NB4 (cell line): Measurements from ENCODE around the gene HSPG2.

ENCODE experiments used
- MYC ChIP-seq: IDR thresholded peaks from 2 replicates; pipeline ENCODE4 v1.6.1; 2011; ENCODE audit warnings: low read depth, low read length
- POLR2A ChIP-seq: IDR thresholded peaks from 2 replicates; pipeline ENCODE4 v1.6.1; 2011; ENCODE audit warnings: mild to moderate bottlenecking; ENCODE audit not compliant: insufficient read length; ENCODE audit errors: extremely low read depth
- TF ChIP-seq, protein P1 (sequence below): IDR thresholded peaks from one replicate; pipeline ENCODE4 v1.5.1; 2012; ENCODE audit warnings: low read depth, low read length
- TF ChIP-seq, protein P2 (sequence below): IDR thresholded peaks from 2 replicates; pipeline ENCODE4 v1.6.1; 2011; ENCODE audit warnings: low read depth, low read length

- TF ChIP-seq, protein P1, sequence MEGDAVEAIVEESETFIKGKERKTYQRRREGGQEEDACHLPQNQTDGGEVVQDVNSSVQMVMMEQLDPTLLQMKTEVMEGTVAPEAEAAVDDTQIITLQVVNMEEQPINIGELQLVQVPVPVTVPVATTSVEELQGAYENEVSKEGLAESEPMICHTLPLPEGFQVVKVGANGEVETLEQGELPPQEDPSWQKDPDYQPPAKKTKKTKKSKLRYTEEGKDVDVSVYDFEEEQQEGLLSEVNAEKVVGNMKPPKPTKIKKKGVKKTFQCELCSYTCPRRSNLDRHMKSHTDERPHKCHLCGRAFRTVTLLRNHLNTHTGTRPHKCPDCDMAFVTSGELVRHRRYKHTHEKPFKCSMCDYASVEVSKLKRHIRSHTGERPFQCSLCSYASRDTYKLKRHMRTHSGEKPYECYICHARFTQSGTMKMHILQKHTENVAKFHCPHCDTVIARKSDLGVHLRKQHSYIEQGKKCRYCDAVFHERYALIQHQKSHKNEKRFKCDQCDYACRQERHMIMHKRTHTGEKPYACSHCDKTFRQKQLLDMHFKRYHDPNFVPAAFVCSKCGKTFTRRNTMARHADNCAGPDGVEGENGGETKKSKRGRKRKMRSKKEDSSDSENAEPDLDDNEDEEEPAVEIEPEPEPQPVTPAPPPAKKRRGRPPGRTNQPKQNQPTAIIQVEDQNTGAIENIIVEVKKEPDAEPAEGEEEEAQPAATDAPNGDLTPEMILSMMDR, result no peak
- TF ChIP-seq POLR2A, result no peak
- no peak for TF ChIP-seq MYC
- TF ChIP-seq, protein P2, sequence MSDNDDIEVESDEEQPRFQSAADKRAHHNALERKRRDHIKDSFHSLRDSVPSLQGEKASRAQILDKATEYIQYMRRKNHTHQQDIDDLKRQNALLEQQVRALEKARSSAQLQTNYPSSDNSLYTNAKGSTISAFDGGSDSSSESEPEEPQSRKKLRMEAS, result no peak
Measured at GRCh38 chr1:21839337-21840037, 97.6 kb downstream of the HSPG2 start.
